Left colon (tissue), 2 donors: Measurements from ENCODE around the gene ROBO2. TPM values are rescaled to one million over a fixed set of nuclear protein-coding genes. Genes with fewer than 3 reads are reported as not detected.

ENCODE experiments used
- ATAC-seq: fragments of 200-7000 bp; cut with Tn5 transposase; one replicate; pipeline ENCODE4 v1.9.1; 2020; ENCODE audit warnings: mild to moderate bottlenecking, moderate library complexity
- DNase-seq, 2 donors: peaks; one replicate each; pipeline ENCODE4 v3.0.0-alpha.2; 2020
- intact Hi-C, 2 donors: fragments of 100-400 bp; cut with DNase I in 1 of 2; cut with micrococcal nuclease in 1 of 2; formaldehyde crosslinking; loops; one replicate each; pipeline versions ENCODE4 v1.11.2 to v1.14.0; 2022; cut with DNase I, micrococcal nuclease
- total RNA-seq, 2 donors: library from RNA; stranded (reverse); fragmentation: NEBNext Ultra II Directional; extraction: Animal tissue kit (Norgen Biotek cat#: 25700); gene quantifications; one replicate each; pipeline ENCODE4 v1.2.1, GENCODE V29; 2021
- donor health status: DM: no; HTN: no; CAD: no.
- donor health status: DM: yes; HTN: yes; CAD: no.

The ROBO2 gene
- total RNA-seq, 2 donors from 2014 or later, result 0.28 to 1.4 TPM

DNA sequence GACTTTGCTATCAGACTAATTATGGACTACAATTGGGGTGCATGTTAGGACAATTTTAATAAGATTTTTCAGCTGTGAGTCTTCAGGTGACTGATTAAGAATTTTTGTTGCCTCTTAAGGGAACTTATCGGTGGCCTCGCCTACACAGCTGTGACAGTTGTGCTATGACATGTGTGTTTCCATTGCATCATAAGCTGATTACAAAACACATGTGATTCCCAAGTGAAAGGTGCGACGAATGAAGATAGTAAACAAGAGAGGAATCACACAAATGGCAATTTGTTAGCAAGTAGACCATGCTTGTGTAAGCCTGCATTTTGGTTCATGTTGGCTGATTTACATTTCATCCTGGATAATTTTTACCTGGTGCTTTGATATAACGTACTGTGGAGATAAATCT lies 8.3 kb downstream of the ROBO2 start:
- ATAC-seq, result no peak
- intact Hi-C loops, result no loop called here

DNA sequence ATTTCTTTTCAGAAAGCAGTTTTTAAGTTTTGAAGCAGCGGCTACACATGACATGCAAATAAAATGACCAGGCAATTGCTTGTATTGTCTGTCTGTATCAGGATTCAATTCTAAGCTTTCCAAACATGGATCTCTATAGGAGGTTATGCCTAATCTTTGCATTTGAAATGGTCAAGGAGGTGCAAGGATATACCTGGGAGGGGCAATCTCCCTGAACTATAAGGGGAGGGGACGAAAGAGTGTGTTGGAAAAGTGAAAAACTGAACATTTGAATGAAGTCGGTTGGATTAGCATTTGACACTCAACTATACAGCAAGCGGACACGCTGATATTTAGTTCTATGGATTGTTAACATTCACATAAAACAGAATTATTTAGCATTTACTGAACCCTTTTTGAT lies 11.7 kb downstream of the ROBO2 start:
- ATAC-seq (no peak), DNase-seq (no peak)
- intact Hi-C loops, result no loop called here

More for the DNA sequence above, 8.3 kb downstream of the ROBO2 start:
- no peak for DNase-seq

- no peak for ATAC-seq
- intact Hi-C loops, result no loop called here
- DNase-seq, result no peak
Observed at GRCh38 chr3:77052051-77052501, 12.2 kb downstream of the ROBO2 start.

DNA sequence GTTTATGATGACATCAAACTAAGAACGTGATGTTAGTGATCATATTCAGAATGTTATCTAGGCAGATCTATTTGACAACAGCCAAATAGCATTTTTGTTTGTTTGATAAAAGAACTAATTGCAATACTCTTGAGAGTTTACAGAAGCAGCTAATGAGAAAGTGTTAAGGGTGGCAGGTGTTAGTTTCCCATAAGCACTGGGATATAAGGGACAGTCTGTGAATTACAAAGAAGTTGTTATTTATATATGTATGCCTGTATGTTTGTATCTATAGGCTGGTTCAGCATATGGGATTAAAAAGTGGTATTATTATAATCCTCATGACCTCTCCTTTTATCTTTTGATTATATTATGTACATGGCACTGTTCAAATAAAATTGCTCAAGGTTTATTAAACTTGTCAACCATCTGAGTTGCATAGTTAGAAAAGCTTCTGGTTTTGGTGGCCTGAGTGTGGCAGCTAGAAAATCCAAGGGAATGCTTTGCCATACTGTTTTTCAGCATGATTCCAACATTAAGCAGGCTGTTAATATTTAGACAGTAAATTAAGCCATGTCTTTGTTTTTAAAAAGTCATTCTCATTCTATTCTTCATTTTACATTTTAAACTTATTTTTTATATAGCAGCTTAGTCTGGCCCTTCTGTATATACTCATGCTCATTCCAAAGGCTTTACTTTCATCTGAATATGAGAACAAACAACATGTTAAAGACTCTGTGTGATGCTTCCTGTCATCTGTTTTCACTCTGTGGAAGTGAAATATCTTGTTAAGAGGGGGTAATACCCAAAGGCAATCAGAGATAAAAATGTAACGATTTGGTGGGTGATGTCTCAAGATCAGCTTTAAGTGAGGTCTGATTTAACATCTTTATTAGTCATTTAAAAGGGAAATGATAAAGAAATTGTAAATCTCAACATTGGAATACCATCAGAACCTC lies 13.1 kb downstream of the ROBO2 start:
- ATAC-seq (no peak), DNase-seq (no peak)
- intact Hi-C loops, result no loop called here

DNA sequence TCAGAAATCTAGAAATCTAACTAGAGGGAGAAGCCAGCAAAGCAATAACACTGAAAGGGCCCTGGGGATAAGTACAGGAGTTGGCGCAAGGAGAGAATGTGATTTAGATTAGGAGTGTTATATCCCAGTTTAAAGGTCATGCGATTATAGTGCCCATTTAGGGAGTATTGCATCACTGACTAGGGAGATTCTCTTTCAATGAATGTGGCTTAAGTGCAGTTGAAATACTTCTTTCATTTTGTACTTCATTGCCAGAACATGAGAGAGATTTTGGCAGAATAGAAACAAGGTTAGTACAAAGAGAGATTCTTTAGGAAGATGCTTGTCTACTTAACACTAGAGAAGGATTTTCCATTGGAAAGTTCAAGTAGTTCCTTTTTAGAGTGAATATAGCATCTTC lies 13.9 kb downstream of the ROBO2 start:
- DNase-seq, result no peak
- ATAC-seq, result peak; percentile 76
- intact Hi-C loops, result no loop called here

DNA sequence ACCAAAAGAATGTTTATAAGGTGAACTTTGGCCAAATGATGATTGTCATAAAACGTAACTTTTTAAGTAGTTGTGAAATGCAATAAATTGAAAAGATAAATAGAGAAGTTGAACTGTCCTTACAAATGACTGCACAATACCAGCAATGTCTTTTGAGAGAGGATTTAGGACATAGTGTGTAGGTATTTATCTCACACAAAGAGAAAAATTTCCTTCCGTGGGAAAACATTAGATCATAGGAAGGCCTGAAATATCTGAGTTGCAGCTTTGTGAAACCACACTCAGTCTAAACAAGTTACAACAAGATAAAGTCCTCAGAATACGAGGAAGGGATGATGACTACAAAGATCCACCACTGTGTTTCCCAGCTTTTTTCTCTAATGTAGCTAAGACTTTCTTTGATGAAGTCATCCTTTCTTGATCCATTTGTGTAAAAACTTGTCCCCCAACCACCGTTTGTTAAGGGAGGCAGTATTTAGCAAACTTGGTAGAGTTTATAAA lies 16.0 kb downstream of the ROBO2 start:
- ATAC-seq (no peak), DNase-seq (no peak)
- intact Hi-C loops, result no loop called here

GRCh38 chr3:77059354-77059753 lies 19.5 kb downstream of the ROBO2 start:
- intact Hi-C loops, result no loop called here
- DNase-seq (no peak), ATAC-seq (no peak)

GRCh38 chr3:77063423-77063822 lies 23.5 kb downstream of the ROBO2 start:
- intact Hi-C loops, result no loop called here
- DNase-seq, result no peak
- ATAC-seq, result no peak

- ATAC-seq (no peak), DNase-seq (no peak)
- intact Hi-C loops, result no loop called here
Observed at GRCh38 chr3:77065750-77066149, 25.9 kb downstream of the ROBO2 start.

DNA sequence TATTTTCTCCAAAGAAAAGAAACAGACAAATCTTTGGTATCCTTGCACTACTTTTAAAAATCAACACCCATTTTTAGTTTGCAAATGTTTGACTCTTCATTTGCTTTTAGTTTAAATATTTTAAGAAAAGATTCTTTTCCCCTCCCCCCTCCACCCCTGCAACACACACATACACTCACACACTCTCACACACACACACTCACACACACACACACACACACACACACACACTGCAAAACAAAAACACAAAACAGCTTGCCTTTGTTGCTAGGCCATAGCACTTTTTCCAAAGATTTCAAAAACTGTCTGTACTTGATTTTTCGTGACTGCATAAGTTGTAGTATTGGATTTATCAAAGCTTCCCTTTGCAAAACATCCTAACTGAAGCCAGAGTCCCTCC lies 26.9 kb downstream of the ROBO2 start:
- DNase-seq (no peak), ATAC-seq (no peak)
- intact Hi-C loops, result no loop called here

DNA sequence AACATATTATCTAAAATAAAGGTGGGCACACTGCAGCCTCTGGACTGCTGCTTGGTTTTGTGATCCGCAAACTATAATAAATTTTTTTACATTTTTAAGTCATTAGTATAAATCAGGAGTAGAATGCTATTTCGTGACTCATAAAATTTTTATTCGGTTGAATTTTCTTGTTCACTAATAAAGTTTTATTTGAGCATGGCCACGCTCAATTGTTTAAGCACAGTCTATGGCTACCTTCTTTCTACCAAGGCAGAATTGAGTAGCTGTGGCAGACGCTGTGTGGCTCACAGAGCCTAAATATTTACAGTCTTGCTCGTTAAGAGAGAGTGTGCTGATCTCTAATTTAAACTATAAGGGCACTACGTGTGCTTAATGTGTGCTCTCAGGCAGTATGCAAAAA lies 28.9 kb downstream of the ROBO2 start:
- DNase-seq (no peak), ATAC-seq (no peak)
- intact Hi-C loops, result no loop called here

DNA sequence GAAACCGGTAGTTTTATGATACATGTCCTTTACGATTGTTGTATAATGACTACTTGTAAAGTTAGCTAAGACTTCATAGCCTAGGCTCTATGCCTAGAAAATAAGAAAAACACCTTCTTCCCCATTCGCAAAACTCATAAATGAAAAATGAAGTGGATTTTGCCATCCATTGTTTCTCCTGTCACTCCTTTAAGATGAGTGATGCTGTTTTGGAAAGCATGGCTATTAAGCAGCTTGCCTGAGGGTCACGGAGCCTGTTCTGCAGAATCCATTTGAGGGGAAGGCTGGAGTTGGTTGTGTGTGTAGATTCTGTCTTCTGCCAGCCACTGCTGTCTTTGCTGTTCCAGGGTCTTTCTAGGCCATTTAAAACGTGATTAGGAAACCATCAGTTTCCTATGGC lies 31.5 kb downstream of the ROBO2 start:
- DNase-seq (no peak), ATAC-seq (no peak)
- intact Hi-C loops, result no loop called here

GRCh38 chr3:77071809-77072208 lies 31.9 kb downstream of the ROBO2 start:
- intact Hi-C loops, result no loop called here
- no peak for DNase-seq
- no peak for ATAC-seq

DNA sequence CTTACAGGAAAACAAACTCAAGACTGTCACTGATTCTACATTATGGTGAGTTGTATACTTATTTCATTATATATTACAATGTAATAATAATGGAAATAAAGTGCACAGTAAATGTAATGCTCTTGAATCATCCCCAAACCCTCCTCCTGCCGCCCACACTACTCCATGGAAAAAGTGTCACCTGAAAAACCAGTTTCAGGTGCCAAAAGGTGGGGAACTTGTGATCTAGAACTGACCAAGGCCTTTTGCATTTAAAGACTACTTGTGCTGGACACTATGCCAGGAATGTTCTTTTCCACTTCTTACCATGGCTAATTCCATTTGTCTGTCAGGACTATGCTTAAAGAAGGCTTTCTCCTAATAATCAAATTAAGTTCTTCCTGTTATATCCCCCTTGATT lies 32.3 kb downstream of the ROBO2 start:
- DNase-seq (no peak), ATAC-seq (no peak)
- intact Hi-C loops, result no loop called here

GRCh38 chr3:77078279-77078678 lies 38.4 kb downstream of the ROBO2 start:
- no peak for ATAC-seq

GRCh38 chr3:77079988-77080610 lies 40.2 kb downstream of the ROBO2 start:
- ATAC-seq (no peak), DNase-seq (no peak)
- intact Hi-C loops, result no loop called here

More at GRCh38 chr3:77078279-77078678, 38.4 kb downstream of the ROBO2 start:
- intact Hi-C loops, result no loop called here
- DNase-seq, result no peak

- DNase-seq (peak in 1 of 2 donors; percentile 8), ATAC-seq (peak; percentile 73)
- intact Hi-C loops, result no loop called here
Observed at GRCh38 chr3:77081240-77081661, 41.4 kb downstream of the ROBO2 start.

GRCh38 chr3:77084511-77084910 lies 44.6 kb downstream of the ROBO2 start:
- DNase-seq (no peak), ATAC-seq (no peak)
- intact Hi-C loops, result no loop called here

- intact Hi-C loops, result no loop called here
- DNase-seq, result no peak
- ATAC-seq, result no peak
Observed at GRCh38 chr3:77086408-77086807, 46.5 kb downstream of the ROBO2 start.

DNA sequence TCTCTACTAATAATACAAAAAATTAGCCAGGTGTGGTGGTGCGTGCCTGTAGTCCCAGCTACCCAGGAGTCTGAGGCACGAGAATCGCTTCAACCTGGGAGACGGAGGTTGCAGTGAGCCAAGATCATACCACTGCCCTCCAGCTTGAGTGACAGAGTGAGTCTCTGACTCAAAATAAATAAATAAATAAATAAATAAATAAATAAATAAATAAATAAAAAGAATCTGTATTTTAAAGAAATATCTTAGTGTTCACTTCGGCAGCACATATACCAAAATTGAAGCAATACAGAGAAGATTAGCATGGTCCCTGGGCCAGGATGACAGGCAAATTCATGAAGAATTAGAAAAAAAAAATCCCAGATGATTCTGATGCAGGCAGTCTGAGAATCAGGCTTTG lies 51.9 kb downstream of the ROBO2 start:
- DNase-seq, result no peak
- intact Hi-C loops, result no loop called here
- no peak for ATAC-seq
